Hematopoietic multipotent progenitor cell treated with erythropoietin and hydrocortisone succinate and interleukin-3 and kit ligand, for 6 days (in vitro differentiated cells): Measurements from ENCODE around the gene GNAQ.

ENCODE experiments used
- DNase-seq: peaks from one replicate; pipeline ENCODE4 v3.0.0-alpha.2; 2015

GNAQ gene

DNA sequence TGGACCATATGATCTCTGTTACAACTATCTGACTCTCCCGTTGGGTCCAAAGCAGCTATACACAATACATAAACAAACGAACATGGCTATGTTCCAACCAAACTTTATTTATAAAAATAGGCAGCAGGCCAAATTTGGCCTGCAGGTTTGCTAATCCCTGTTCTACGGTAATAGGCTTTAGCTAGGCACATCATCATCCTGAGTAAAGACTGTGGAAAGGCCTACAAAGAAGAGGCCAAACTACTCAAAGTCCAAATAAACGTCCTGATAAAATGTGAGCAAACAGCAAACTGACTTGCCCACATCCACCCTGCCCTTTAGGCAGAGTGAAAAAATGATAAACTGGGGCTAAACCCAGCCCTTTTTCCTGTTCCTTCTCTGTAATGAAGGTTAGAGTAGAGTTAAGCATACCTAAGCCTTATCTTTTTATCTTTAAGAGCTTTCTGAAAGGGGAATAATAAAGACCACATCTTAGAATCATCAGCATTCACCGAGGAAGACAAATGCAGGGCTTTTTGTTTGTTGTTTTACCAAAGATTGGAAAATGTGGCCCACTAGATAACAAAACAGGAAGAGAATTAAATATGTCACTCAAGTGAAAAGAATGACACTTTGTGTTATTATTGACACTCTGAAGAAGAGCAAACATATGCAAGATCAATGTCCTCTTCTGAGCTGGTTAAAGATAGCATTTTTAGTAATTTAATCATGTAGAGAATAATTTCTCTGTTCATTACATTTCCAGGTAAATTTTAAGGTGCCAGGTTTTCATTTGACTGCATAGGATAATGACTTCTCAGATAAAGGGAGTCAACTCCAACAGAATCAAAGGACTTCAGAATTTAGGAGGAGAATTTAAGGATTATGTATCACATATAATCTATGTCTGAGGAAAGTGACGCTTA is 223.5 kb downstream of the GNAQ start:
- peak; percentile 48 for DNase-seq

DNA sequence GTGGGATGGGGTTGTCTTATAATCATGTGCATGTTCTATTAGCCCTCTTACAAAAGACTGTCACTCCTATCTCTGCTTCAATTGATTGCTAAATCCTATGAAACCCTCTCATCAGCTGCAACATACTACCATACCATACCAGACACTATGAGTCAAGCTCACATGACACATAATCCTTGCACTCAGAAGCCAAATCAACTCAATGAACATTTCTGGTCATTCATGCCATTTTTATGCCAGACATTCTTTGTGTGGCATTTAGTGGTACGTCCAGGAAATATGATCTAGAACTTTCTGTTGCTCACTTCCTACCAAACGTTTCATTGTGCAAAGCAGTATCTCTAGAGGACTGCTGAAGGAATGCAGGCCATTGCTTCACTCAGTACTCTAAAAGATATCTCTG is 224.3 kb downstream of the GNAQ start:
- peak; percentile 53 for DNase-seq

DNA sequence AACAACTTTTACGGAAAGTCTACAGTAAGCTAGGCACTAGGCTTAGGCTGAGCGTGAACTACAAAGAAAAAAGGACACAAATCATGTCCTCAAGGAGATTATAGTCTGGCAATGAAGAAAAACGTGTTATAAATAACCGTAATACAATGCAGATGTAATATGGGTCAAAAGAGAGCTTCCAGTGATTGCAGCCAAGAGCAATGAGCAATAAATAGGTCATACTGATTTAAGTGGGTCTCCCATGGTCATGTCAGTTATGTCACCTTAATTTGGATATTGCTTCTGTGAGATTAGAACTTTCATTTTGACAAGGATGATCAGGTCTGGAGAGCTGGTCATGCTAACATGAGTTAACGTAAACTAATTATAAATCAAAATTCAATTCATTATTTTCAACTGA is 224.9 kb downstream of the GNAQ start:
- no peak for DNase-seq

DNA sequence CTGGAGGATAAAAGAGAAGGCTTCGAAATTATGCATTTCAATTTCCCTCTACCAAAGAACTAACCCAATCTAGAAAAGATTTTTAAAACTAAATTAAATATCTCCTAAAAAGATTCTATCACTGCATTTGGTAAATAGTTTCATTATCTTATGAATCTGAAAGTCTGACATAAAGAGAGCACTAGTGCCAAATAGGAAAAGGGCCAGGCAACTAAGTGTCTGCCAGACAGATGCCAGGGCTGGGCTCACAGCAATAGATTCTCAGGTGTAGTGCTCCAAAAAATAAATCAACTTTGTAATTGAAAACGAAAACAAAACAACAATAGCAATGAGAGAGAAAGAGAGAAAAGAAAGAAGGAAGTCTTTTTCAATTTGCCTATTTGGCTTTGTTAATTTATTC is 225.8 kb downstream of the GNAQ start:
- DNase-seq: no peak

DNA sequence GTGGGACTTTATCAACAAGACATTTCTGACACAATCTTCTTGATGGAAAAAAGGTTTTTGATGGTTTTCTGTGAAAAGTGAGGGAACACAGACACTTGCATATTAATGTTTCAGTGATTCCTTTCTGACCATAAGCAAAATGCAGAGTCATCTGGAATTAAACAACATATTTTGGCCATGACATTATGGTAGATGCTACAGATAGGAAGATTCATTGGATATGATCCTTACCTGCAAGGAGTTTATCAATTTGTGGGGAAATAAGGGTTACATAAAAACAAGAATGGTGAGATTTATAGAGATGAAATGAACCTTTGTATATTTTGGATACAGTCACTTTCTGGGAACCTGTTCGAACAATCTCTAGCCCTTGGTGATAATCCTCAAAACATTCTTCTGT is 228.2 kb downstream of the GNAQ start:
- no peak for DNase-seq

DNA sequence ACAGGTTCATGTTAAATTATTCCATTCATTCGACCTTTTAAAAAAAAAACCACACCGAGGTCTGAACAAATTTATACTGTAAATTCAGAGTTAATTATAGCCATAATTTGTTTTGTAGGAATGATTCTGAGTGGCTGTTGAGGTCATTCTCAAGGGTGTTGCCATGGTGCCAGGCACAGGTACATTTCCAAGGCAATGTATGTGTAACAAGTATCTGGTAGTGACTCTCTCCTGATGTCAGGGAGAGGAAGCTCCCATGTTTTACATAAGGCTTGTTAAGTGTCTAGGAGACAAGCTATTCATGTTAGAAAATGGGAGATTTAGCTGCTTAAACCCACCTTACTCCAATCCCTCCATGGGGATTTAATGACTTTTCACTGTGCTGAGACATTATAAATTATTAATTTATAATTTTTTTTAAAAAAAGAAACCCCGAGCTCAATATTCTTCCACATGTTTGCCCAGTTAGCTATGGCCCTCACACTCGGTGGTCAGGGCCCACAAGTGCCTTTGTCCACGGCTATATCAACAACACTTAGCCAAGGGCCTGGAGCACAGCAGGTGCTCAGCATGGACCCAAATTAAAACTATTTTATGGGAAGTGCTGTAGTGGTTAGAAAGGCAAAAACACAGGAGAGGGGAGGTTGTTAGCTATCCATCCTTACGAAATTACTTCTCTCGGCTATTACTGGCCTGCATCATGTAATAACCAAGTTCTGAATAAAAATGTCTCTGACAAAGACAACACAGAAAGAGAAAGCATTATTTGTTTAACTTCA is 228.9 kb downstream of the GNAQ start:
- no peak for DNase-seq

DNA sequence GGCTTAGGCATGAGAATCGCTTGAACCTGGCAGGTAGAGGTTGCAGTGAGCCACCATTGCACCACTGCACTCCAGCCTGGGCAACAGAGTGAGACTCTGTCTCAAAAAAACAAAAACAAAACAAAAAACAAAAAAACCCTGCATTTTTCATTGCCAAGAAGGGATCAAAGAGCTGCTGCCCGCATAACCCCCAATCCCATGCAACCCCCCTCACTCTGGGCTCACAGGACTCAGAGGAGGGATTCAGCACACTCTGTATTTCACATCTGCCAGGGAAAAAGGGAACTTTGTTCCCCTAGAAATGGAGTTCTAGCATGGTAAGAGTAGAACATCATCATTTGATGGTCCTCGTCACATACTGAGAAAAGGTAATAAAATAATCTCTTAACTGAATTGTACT is 229.5 kb downstream of the GNAQ start:
- DNase-seq: no peak

DNA sequence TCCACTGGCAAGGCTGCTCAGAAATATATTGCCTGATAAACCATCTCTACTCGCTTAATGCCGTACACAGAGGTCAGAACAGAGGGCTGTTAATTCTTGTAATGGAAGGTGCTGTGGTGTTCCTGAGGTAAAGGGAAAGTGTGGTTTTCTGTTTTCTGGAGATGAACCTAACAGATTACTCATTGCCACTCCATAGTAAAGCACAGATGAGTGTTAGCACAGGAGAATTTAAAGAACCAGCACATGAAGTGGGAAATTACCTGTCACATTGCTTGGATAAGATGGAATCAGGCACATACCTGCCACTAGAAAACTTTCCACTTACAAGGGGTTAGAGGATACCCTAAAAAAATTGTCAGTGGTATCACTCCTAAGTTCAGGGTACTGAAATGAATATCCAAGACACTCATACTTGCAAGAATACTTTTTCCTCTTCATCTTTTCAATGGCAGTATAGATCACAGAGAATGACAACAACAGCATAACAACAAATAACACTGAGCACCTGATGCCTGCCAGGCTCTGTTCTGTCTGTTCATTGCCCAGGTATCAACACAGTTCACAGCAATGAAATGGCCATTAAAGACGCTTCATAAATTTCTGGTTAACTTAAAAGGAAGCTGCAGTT is 230.6 kb downstream of the GNAQ start:
- DNase-seq: no peak

DNA sequence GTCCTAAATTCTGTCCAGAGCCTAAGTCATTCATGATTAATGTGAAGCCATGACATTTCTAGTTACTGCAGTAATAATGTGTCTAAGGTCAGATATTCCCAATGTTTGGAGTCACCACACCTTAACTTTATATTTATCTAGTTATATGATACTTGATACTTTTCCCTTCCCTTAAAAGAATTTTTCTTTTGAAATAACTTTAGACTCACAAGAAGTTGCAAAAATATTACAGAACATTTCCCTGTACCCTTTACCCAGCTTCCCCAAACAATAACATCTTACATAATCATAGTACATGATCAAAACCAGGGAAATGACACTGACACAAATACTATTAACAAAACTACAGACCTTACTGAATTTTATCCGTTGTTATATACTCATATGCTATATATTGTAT is 233.5 kb downstream of the GNAQ start:
- no peak for DNase-seq

DNA sequence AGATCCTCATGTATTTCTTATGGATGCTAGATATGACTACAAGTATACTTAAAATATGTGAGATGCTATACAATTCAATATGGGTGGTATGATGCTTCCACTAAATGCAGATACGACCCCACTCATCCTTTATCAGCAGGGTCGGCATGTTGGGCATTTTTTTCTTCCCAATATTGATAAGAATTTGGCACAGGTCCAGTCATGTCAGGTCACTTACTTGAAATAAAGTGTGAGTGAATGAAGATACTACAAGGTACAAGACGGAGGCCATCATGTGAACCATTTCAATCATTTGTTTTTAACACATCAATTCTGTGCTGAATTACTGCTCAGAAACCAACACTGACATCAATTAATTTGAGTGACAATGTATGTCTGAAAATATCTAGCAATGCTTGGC is 236.6 kb downstream of the GNAQ start:
- DNase-seq: peak; percentile 40

DNA sequence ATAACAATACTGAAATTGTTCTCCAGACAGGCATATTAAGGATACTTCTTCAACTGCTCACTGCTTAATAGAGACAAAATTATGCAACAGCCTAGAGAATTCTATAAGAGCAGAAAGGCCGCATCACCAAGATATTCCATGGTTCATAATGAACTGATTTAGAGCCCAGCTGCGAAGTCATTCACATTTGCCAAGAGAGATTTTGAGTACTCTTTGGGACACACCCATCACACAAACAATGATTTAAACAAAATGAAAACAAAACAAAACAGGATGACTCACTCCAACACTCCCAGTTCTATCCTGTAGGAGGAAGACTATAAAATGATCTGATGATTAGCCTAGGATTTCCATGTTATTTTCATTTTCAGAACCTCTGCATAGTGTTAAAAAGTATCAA is 237.8 kb downstream of the GNAQ start:
- DNase-seq: no peak

DNA sequence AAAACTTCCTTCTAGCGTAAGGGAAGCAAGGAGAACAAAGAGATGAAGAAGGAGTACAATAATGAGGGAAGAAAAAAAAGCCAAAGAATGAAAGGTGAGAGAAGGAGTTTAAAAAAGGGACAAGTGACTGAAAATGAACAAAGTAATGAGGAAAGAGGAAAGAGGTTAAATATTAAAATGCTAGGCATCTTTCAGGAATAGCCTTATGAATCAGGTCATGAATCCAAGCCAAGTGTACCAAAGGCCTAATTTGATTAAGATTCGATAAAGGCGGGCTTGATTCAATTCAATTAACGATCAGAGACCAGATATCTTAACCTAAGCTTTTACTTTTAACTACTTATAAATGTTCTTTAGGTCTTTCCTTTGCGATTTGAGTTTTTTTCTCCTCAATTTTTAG is 241.7 kb downstream of the GNAQ start:
- DNase-seq: no peak

DNA sequence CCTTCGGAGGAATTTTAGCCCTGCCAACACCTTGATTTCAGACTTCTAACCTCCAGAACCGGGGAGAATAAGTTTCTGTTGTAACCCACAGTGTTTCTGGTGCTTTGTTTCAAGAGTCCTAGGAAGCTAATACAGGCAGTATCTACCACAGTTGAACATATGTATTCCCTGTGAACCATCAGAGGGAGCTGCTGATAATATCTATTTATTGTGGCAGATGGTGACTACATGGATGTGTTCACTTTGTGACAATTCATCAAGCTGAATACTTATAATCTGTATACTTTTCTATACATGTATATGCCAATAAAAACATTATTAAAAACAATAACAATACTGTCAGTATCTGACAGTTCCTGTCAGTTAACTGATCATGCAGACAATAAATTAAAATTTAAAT is 246.3 kb downstream of the GNAQ start:
- DNase-seq: no peak

DNA sequence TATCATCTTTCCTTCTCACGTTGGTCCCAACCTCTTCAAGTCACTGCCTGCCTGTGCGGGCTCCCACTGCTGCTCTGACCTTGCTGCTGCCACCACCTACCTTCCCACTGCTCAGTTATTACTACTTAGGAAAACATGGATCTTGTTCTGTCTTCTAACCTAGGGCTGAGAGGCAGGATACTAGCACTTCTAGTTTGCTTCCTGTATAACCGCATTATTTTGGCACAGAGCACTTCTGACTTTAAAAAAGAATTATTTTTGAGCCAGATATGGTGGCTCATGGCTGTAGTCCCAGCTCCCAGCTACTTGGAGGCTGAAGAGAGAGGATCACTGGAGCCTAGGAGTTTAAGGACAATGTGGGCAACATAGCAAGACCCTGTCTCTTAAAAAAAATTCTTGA is 248.1 kb downstream of the GNAQ start:
- no peak for DNase-seq

DNA sequence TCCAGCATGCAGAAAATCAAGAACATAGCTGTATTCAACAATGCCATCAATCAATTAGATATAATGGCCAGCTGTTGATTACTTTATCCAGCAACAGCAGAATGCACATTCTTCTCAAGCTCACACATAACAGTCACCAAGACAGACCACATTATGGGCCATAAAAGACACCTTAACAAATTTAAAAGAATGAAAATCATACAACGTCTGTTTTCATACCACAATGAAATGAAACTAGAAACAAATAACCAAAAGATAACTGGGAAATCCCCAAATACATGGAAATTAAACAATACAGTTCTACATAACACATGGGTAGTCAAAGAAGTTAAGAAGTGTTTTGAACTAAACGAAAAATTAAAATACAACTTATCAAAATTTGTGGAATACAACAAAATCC is 252.6 kb downstream of the GNAQ start:
- no peak for DNase-seq

DNA sequence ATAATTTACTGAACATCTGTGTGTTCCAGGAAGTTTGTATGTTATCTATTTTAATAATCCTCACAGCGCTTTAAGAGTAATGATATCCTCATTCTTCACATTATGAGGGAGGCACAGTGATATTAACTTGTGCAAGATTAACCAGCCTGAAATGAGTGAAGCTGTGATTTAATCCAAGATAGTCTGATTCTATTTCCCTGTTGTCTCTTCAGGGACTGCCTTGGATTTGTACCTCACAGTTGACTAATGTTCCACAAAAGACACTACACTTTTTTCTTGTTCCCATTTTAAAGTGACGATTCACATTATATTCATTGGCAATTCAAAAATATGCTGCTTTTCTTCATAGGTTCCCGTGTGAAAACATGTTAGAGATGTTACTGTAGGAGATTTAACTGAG is 258.2 kb downstream of the GNAQ start:
- no peak for DNase-seq

DNA sequence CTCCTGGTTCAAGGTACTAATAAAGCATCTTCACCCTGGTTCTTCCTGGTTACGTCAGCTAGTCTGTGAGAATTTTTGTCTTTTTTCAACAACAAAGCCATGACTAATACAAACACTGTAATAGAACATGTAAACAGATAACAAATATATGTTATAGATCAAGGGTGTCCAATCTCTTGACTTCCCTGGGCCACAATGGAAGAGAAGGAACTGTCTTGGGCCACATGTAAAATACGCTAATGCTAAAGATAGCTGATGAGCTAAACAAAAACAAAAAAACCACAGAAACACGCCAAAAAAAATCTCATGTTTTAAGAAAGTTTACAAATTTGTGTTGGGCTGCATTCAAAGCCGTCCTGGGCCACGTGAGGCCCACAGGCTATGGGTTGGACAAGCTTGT is 259.0 kb downstream of the GNAQ start:
- DNase-seq: no peak

DNA sequence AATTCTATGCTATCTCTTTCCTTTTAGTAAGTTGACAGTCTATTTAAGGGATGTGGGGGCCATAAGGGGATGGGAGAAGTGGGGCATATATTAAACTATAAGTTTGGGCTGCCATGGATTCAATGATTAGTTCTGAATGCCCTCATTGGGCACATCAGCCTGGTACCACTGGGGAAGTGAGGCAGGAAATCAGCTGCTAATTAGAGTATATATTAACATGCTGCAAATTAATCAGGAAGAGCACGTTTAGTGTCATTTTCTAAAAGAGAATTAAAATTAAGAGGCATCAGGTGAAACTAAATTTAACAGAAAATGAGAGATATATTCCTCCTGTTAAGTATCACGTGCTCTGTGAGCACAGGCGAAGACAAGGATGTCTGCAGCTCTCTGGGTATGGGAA is 260.4 kb downstream of the GNAQ start:
- no peak for DNase-seq

DNA sequence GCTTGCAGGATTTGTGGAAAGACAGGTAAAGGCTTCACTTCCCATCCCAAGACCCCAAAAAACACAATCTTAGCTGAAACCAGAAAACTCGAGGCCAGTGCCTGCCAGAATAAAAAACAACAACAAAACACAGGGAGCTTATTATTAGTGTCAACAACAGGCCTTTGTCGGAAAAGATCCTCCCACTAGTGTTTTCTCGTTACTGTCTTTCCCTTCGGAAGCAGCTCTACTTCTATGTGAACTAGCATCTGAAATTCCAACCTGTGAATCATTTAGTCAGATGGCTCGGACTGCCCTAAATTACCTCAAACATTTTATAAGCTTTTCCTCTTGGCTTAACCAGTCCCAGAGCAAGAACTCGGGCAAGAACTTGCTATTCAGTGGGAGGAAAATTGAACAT is 261.3 kb downstream of the GNAQ start:
- DNase-seq: no peak

DNA sequence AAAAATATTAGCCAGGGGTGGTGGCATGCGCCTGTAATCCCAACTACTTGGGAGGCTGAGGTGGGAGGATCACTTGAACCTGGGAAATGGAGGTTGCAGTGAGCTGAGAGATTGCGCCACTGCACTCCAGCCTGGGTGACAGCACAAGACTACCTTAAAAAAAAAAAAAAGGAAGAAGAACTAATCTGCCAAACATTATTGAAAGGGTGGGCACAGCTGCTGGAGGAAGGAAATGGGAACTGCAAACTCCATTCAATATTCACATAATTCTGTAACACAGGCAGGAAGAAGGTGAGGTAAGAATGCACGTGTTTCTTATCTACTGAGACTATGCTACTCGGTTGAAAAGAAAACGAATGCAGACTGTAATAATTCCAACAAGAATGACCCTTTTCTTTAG is 262.4 kb downstream of the GNAQ start:
- DNase-seq: peak; percentile 53

DNA sequence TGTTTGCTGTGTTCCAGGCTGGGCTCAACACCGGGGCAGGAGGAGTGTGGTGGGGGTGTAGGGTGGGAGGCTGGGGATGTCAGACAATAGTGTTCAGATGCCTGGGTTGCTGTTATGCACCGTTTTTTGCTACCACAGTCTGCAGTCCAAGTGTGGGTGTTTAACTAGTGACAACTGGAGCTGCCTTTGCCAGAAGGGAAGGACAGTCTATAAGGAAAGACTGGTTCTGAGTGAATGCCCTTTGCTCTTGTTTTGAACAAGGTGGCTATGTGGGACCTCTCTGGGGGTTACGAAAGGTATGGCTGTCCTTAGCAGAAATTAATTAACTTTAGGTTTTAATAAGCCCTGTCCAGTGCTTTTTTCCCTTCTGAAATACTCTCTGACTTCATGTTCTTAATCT is 265.0 kb downstream of the GNAQ start:
- DNase-seq: no peak

DNA sequence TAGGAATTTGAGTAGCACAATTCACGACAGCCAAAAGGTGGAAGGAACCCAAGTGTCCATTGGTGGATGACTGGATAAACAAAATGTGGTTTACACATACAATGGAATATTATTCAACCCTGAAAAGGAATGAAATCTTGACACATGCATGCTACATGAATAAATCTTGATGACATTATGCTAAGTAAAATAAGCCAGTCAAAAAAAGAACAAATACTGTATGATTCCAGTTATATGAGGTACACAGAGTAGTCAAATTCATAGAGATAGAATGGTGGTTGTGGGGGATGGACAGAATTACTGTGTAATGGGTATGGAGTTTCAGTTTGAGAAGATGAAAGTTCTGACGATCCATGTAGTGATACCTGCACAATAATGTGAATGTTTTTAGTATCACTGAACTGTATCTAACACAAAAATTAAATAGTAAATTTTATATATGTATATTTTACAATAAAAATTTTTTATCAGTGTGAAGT is 265.8 kb downstream of the GNAQ start:
- no peak for DNase-seq

DNA sequence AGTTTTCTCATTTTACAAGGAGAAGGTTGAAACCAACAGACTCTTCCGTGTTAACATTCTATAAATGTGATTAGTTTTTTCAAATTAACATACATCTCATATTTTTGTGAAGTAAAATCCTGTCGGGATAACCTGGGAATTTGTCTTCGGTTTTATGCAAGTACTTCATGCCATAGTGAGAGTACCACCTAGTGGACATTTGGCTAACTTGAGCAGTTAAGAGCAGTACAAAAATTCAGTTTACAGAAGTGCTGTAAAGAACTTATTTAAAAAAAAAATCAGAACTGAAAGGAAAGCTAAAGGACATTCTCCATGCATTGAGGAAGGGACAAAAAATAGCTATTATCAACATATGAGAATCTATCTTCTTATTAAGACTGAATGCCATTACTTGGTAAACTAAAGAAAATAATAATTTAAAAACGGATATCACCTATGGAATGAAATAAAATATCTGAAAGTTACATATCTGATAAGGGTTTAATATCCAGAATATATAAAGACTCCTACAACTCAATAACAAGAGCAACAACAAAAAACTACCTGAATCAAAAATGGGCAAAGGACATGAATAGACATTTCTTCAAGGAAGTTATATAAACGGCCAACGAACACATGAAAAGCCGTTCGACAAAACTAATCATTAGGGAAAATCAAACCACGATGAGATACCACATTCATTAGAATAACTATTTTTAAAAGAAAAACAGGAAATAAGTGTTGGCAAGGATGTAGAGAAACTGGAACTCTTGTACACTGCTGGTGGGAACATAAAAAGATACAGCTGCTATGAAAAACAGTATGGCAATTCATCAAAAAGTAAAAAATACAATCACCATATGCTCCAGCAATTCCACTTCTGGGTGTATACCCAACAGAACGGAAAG is 266.5 kb downstream of the GNAQ start:
- peak; percentile 66 for DNase-seq
